Thoracic aorta (tissue), 2 donors: ENCODE results near the gene PEX5. TPM values are rescaled to one million over a fixed set of nuclear protein-coding genes. Genes with fewer than 3 reads are reported as not detected.

Source experiments
- ATAC-seq: fragments of 150-250 bp; one replicate; pipeline ENCODE4 v1.8.0; 2017; ENCODE audit warnings: low read depth; ENCODE audit not compliant: insufficient number of reproducible peaks, low FRiP score
- DNase-seq: peaks from one replicate; pipeline ENCODE4 v3.0.0-alpha.2; 2020; ENCODE audit warnings: low spot score
- H3K27ac ChIP-seq, 2 donors: fragments of 200-600 bp; sonication (generic); 1 replicate in 1 of 2; 2 replicates in 1 of 2; pipeline ENCODE4 v1.5.1; 2016; ENCODE audit warnings: mild to moderate bottlenecking in 2 of 2, moderate library complexity in 2 of 2
- H3K27me3 ChIP-seq: fragments of 200-600 bp; sonication (generic); replicated peaks from 2 replicates; pipeline ENCODE4 v1.6.0; 2016; ENCODE audit warnings: mild to moderate bottlenecking; ENCODE audit not compliant: insufficient read depth
- H3K36me3 ChIP-seq: fragments of 200-600 bp; sonication (generic); one replicate; pipeline ENCODE4 v1.5.1; 2016
- H3K4me1 ChIP-seq, 2 donors: fragments of 200-600 bp; sonication (generic); 1 replicate in 1 of 2; 2 replicates in 1 of 2; pipeline versions ENCODE4 v1.5.1 to v1.6.0; 2016; ENCODE audit warnings: low read depth in 2 of 2, mild to moderate bottlenecking in 1 of 2; ENCODE audit not compliant: control insufficient read depth in 1 of 2
- H3K4me3 ChIP-seq: fragments of 200-600 bp; sonication (generic); 2 replicates; pipeline ENCODE4 v1.5.1; 2016; ENCODE audit warnings: mild to moderate bottlenecking
- H3K9me3 ChIP-seq: fragments of 200-600 bp; sonication (generic); 2 replicates; pipeline ENCODE4 v1.5.1; 2016
- total RNA-seq, 2 donors: library from RNA; depleted of rRNA; stranded (reverse); fragments of >200 nt; gene quantifications; one replicate each; pipeline versions ENCODE4 v1.1.0 to v1.2.3, GENCODE V29; 2016
- TF ChIP-seq, protein P1 (sequence below): fragments of 200-600 bp; sonication (generic); IDR thresholded peaks from one replicate; pipeline ENCODE4 v1.5.1; 2019; ENCODE audit warnings: antibody characterized with exemption

The PEX5 gene
- total RNA-seq, 2 donors from 2014 or later = 34.5 to 42.2 TPM

DNA sequence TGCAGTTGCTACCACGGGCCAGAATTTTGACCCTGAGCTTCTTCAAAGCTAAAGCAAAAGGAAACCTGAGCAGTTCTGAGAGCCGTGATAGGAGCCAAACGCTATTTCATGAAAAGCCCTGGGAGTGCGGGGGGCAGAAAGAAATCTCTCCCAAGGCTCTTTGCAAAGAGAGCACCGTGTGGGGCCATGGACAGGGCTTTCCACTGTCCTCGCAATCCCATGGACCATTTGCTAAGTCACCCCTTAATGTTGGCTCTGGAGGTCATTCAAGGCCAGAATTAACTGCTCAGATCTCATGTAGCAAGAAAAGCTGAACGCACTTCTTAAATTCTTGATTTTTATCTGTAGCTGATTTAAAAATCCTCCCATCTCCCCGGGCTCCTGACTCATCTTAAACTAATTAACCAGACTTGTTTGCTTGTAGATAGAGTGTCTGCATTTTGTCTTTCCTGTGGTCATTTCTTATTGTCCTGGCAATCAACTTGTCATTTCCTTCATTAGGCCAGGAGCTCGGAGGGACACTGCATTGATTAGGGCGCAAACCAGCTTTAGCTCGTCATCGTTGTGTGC lies 34.5 kb upstream of the PEX5 start:
- TF ChIP-seq, protein P1, sequence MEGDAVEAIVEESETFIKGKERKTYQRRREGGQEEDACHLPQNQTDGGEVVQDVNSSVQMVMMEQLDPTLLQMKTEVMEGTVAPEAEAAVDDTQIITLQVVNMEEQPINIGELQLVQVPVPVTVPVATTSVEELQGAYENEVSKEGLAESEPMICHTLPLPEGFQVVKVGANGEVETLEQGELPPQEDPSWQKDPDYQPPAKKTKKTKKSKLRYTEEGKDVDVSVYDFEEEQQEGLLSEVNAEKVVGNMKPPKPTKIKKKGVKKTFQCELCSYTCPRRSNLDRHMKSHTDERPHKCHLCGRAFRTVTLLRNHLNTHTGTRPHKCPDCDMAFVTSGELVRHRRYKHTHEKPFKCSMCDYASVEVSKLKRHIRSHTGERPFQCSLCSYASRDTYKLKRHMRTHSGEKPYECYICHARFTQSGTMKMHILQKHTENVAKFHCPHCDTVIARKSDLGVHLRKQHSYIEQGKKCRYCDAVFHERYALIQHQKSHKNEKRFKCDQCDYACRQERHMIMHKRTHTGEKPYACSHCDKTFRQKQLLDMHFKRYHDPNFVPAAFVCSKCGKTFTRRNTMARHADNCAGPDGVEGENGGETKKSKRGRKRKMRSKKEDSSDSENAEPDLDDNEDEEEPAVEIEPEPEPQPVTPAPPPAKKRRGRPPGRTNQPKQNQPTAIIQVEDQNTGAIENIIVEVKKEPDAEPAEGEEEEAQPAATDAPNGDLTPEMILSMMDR = no peak

DNA sequence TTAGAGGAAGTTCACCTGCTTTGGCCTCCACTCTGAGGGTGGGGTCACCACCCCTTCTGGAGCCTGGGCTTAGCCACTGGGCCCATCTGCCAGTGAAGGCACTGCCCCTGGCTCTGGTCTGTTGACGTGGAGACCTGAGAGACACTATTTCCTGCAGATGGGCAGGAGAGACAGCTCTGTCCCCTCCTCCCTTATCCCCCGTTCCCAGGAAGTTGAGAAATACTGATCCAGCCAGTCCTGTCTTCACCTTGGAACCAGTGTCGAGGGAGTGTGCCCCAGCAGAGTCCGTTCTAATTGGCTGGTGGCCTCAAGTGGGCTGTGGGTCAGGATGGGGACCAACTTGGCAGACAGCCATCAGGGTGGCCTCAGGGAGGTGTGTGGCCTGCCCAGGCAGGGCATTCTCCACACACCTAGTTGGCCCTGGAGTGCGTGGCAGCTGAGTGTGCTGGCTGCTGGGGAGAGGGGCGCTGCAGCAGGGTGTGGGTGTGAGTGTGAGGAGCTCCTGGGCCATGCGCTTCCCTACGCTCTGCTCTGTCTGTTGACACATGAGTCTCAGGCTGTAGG lies 33.9 kb upstream of the PEX5 start:
- TF ChIP-seq, protein P1 = no peak
- H3K27me3 ChIP-seq = no peaks in the 10 kb centered on the region
- peaks cover 6% of the 10 kb centered on the region for H3K36me3 ChIP-seq
- no peak overlapping the region for H3K27ac ChIP-seq
- no peak overlapping the region for H3K4me3 ChIP-seq
- H3K9me3 ChIP-seq = no peaks in the 10 kb centered on the region
- DNase-seq (no peak), ATAC-seq (no peak)
- H3K4me1 ChIP-seq = peaks cover 0 to 7% of the 10 kb centered on the region in 2 donors

More for the DNA sequence above, 34.5 kb upstream of the PEX5 start:
- DNase-seq (no peak), ATAC-seq (no peak)
- Histone ChIP-seq H3K27ac (no peak overlapping the region), H3K36me3 (peaks cover 12% of the 10 kb centered on the region), H3K9me3 (no peaks in the 10 kb centered on the region), H3K4me3 (no peak overlapping the region), H3K4me1 (peaks cover 0 to 7% of the 10 kb centered on the region in 2 donors), H3K27me3 (no peaks in the 10 kb centered on the region)

DNA sequence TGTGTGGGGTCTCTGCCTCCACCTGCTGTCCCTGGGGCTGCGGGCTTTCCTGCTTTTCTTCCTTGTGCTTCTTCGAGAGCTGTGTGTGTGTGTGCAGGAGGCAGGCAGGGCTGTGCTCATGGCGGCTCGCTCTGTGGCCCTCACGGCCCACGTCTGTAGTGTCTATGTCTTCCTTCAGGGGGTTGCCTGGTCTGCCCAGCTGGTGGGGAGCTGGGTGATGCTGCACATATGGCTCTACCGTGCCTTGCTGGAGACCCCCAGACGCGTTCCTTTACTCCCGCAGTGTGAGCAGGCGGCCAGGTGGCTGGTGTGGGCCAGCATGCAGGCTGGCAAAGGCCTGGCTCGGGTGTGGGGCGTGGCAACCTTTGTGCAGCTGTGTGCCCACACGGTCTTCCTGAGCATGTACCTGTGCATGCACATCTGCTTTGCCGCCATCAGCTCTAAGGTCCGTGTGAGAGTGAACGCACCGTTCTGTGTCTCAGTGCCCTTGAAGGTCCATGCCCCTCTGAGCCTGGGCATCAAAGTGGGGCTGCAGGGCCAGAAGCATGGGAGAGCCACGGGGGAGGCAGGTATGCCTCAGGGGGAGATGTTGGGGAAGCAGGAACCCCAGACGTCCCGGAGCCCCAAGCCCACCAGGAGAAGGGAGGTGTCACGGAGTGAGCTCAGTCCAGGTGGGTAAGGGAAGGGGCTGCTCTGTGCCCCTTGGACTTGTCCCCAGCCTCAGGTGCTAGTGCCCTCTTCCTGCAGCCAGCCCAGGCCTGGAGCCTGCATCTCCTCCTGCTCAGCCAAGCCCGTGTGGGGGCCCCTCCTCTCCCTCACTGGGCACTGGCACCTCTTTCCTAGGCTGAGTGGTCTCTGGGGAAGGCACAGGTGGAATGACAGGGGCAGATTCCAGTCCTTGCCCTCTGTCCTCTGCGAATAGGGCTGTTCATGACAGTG lies 33.0 kb upstream of the PEX5 start:
- H3K9me3 ChIP-seq = no peaks in the 10 kb centered on the region
- peaks cover 5% of the 10 kb centered on the region for H3K36me3 ChIP-seq
- no peak overlapping the region for H3K27ac ChIP-seq
- H3K4me1 ChIP-seq = peaks cover 0 to 7% of the 10 kb centered on the region in 2 donors
- ATAC-seq (no peak), DNase-seq (no peak)
- H3K4me3 ChIP-seq = no peak overlapping the region
- H3K27me3 ChIP-seq = no peaks in the 10 kb centered on the region
- TF ChIP-seq, protein P1 = no peak

DNA sequence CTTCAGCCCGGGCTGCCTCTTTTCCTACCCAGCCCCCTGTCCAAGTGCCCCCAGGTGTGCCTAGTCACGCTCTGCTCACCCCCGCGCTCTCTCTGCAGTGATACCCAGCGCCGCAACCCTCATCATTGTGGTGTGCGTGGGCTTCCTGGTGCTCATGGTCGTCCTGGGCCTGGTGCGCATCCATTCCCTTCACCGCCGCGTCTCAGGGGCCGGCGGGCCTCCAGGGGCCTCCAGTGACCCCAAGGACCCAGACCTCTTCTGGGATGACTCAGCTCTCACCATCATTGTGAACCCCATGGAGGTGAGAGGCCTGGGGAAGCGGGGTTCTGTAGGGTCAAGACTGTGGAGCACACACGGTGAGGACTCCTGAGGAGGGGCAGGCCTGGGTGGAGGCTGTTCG lies 32.1 kb upstream of the PEX5 start:
- no peak overlapping the region for H3K4me3 ChIP-seq
- peaks cover 0 to 7% of the 10 kb centered on the region in 2 donors for H3K4me1 ChIP-seq
- no peak for DNase-seq
- TF ChIP-seq, protein P1 = no peak
- no peak for ATAC-seq
- H3K36me3 ChIP-seq = peaks cover 5% of the 10 kb centered on the region
- H3K9me3 ChIP-seq = no peaks in the 10 kb centered on the region
- H3K27me3 ChIP-seq = no peaks in the 10 kb centered on the region
- H3K27ac ChIP-seq = no peak overlapping the region
